Tibial artery (tissue), 4 donors: ENCODE results near the gene VAX1.

ENCODE experiments used
- DNase-seq, 2 donors: peaks; one replicate each; pipeline ENCODE4 v3.0.0-alpha.2; 2019
- H3K27ac ChIP-seq, 2 donors: fragments of 200-600 bp; sonication (generic) in 1 of 2; 1 replicate in 1 of 2; 2 replicates in 1 of 2; pipeline ENCODE4 v1.5.1; 2018 to 2019; ENCODE audit warnings: mild to moderate bottlenecking in 1 of 2
- H3K27me3 ChIP-seq, 2 donors: fragments of 200-600 bp; sonication (generic) in 1 of 2; one replicate each; pipeline versions ENCODE4 v1.5.1 to v1.6.0; 2016 to 2019
- H3K36me3 ChIP-seq, 3 donors: fragments of 200-600 bp; sonication (generic) in 2 of 3; one replicate each; pipeline ENCODE4 v1.5.1; 2016 to 2019; ENCODE audit warnings: mild to moderate bottlenecking in 2 of 3
- H3K4me1 ChIP-seq, 4 donors: fragments of 200-600 bp; sonication (generic) in 2 of 4; 1 replicate in 3 of 4; 2 replicates in 1 of 4; pipeline ENCODE4 v1.5.1; 2016 to 2019
- H3K4me3 ChIP-seq, 2 donors: fragments of 200-600 bp; sonication (generic) in 1 of 2; 1 replicate in 1 of 2; 2 replicates in 1 of 2; pipeline ENCODE4 v1.5.1; 2018 to 2019; ENCODE audit warnings: mild to moderate bottlenecking in 2 of 2
- H3K9me3 ChIP-seq, 3 donors: fragments of 200-600 bp; sonication (generic) in 1 of 3; one replicate each; pipeline ENCODE4 v1.5.1; 2016 to 2019
- intact Hi-C: fragments of 100-400 bp; cut with DNase I; formaldehyde crosslinking; loops from one replicate; pipeline ENCODE4 v1.15.0; 2023; ENCODE audit warnings: low total_unique reads
- TF ChIP-seq, protein P1 (sequence below), 2 experiments: fragments of 200-600 bp in 1 of 2; fragments of 450-650 bp in 1 of 2; IDR thresholded peaks; one replicate each; pipeline ENCODE4 v1.5.1; 2017 to 2019; ENCODE audit warnings: antibody characterized with exemption in 2 of 2, mild to moderate bottlenecking in 1 of 2, moderate library complexity in 1 of 2

The VAX1 gene

DNA sequence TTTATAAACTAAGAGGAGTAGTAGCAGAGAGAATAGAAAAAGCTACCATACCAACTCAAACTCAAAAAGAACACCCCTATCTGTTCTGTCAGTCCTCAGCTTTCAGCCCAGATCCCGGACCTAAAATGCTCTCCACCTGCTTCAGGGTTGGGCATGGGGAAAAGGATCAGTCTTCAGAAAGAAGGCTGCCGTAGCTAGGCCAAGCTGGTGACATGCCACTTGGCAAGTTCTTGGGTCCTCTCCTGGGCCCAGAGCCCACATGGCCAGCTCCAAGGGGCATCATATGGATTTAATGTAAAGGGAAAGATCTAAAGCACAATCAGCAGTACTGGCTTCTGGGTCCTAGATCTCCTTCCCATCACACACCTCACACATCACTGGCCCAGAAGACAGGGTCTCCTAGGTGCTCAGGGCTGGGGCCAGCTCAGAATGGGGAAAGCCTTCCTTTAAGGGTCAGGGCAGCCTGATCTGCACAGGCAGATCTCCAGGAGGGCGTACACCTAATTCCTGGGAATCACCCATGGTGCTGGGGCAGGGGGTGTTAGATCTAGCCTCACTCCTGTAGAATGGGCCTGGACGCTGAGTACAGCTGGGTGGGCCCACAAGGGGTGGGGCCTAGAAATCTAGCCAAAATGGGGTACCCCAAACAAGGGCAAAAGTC is 2.5 kb downstream of the VAX1 start:
- DNase-seq = peak in 1 of 2 donors; percentile 46
- Histone ChIP-seq H3K4me3 (no peak overlapping the region), H3K9me3 (no peaks in the 10 kb centered on the region), H3K36me3 (no peaks in the 10 kb centered on the region), H3K27ac (no peak overlapping the region), H3K27me3 (peaks cover 0 to 99% of the 10 kb centered on the region in 2 donors), H3K4me1 (peaks cover 0 to 64% (median 43%) of the 10 kb centered on the region in 4 donors)
- intact Hi-C loops = no loop called here
- TF ChIP-seq, protein P1, sequence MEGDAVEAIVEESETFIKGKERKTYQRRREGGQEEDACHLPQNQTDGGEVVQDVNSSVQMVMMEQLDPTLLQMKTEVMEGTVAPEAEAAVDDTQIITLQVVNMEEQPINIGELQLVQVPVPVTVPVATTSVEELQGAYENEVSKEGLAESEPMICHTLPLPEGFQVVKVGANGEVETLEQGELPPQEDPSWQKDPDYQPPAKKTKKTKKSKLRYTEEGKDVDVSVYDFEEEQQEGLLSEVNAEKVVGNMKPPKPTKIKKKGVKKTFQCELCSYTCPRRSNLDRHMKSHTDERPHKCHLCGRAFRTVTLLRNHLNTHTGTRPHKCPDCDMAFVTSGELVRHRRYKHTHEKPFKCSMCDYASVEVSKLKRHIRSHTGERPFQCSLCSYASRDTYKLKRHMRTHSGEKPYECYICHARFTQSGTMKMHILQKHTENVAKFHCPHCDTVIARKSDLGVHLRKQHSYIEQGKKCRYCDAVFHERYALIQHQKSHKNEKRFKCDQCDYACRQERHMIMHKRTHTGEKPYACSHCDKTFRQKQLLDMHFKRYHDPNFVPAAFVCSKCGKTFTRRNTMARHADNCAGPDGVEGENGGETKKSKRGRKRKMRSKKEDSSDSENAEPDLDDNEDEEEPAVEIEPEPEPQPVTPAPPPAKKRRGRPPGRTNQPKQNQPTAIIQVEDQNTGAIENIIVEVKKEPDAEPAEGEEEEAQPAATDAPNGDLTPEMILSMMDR (IDR thresholded peaks at IDR 0.05) = no peak

GRCh38 chr10:117135026-117135372 is 3.1 kb downstream of the VAX1 start:
- TF ChIP-seq, protein P1 (IDR thresholded peaks at IDR 0.05) = no peak

GRCh38 chr10:117134306-117135025 is 3.6 kb downstream of the VAX1 start:
- Histone ChIP-seq H3K27ac (no peak overlapping the region), H3K4me1 (peaks cover 0 to 59% (median 40%) of the 10 kb centered on the region in 4 donors), H3K4me3 (peak overlapping the region in 1 of 2 donors; percentile 2), H3K27me3 (peaks cover 0 to 99% of the 10 kb centered on the region in 2 donors), H3K36me3 (no peaks in the 10 kb centered on the region), H3K9me3 (no peaks in the 10 kb centered on the region)
- intact Hi-C loops = no loop called here
- TF ChIP-seq, protein P1 (IDR thresholded peaks at IDR 0.05) = no peak
- DNase-seq = peak in 1 of 2 donors; percentile 51

More at GRCh38 chr10:117135026-117135372, 3.1 kb downstream of the VAX1 start:
- no peak for DNase-seq
- H3K4me1 ChIP-seq = peaks cover 0 to 64% (median 42%) of the 10 kb centered on the region in 4 donors
- H3K36me3 ChIP-seq = no peaks in the 10 kb centered on the region
- H3K4me3 ChIP-seq = no peak overlapping the region
- intact Hi-C loops = no loop called here
- no peaks in the 10 kb centered on the region for H3K9me3 ChIP-seq
- no peak overlapping the region for H3K27ac ChIP-seq
- H3K27me3 ChIP-seq = peaks cover 0 to 99% of the 10 kb centered on the region in 2 donors

GRCh38 chr10:117134056-117134305 is 4.1 kb downstream of the VAX1 start:
- no peak overlapping the region for H3K27ac ChIP-seq
- no peaks in the 10 kb centered on the region for H3K36me3 ChIP-seq
- intact Hi-C loops = no loop called here
- no peaks in the 10 kb centered on the region for H3K9me3 ChIP-seq
- peaks cover 0 to 98% of the 10 kb centered on the region in 2 donors for H3K27me3 ChIP-seq
- peaks cover 0 to 55% (median 40%) of the 10 kb centered on the region in 4 donors for H3K4me1 ChIP-seq
- TF ChIP-seq, protein P1 (IDR thresholded peaks at IDR 0.05) = no peak
- peak in 1 of 2 donors; percentile 23 for DNase-seq
- no peak overlapping the region for H3K4me3 ChIP-seq

DNA sequence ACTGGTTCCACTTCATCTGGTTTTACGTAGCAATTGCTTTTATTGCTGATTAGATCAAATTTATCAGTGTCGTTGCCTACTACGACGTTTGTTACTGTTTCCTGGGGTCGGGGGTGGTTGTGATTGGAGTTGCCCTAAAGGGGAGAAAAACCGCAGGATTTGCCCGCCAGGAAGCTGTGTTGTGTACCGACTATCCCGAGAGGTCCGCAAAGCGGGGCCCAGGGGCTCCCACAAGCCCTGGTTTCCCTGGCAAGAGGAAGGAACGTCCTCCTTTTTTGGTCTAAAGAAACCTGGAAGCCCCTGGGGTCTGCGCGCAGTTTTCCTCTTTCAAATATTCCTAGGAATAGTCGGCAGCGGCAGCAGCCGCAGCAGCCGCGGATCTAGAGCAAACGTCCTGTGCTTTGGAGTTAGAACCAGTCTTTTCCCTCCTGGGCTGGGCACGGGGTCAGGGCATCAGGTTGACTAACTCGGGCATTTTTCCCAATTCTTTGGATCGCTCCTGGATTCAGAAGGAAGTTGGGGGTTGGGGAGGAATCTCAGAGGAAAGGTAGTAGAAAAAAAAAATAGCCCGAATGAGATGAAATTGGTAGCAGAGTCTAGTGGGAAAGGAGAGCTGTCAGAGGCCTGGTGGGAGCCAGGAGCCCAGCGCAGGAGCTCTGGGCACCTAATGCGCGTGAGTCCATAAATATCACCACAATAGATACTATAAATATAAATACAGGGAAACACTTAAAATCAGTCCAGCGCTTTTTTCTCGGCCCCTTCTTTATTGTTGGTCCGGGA is 4.6 kb downstream of the VAX1 start:
- Histone ChIP-seq H3K4me3 (no peak overlapping the region), H3K4me1 (peaks cover 0 to 52% (median 37%) of the 10 kb centered on the region in 4 donors), H3K36me3 (no peaks in the 10 kb centered on the region), H3K27me3 (peaks cover 0 to 98% of the 10 kb centered on the region in 2 donors), H3K9me3 (no peaks in the 10 kb centered on the region), H3K27ac (no peak overlapping the region)
- intact Hi-C loops = no loop called here
- TF ChIP-seq, protein P1 (IDR thresholded peaks at IDR 0.05) = no peak
- DNase-seq = peak in 1 of 2 donors; percentile 41
